ENCODE measurements around the gene PIP4K2A. TPM values are rescaled to one million over a fixed set of nuclear protein-coding genes. Genes with fewer than 3 reads are reported as not detected.

PIP4K2A gene
- total RNA-seq, 2 experiments from 2014 or later, result 119 to 127 TPM

- CTCF ChIA-PET, result no interaction called here
- POLR2A ChIA-PET, result no interaction called here
Observed at GRCh38 chr10:22679608-22680007, 34.8 kb downstream of the PIP4K2A start.

- ChIA-PET CTCF (interaction anchor here (1.0 to 1.3 kb wide), 2 partner anchors 16 to 47 kb away, joined by 3 to 4 read pairs; no protein-coding TSS in a partner anchor), POLR2A (interaction anchor here (0.7 kb wide), 1 partner anchor 37 kb away, joined by 3 read pairs; the partner anchor contains the start of gene PIP4K2A)
Observed at GRCh38 chr10:22677333-22677732, 37.0 kb downstream of the PIP4K2A start.

- ChIA-PET POLR2A (no interaction called here), CTCF (interaction anchor here (1.0 to 1.4 kb wide), 2 partner anchors 46 to 47 kb away, joined by 3 read pairs; no protein-coding TSS in a partner anchor)
Observed at GRCh38 chr10:22676435-22676834, 37.9 kb downstream of the PIP4K2A start.

- ChIA-PET CTCF (no interaction called here), POLR2A (interaction anchor here (0.6 kb wide), 1 partner anchor 335 kb away, joined by 7 read pairs; no protein-coding TSS in a partner anchor)
Observed at GRCh38 chr10:22674573-22674930, 39.8 kb downstream of the PIP4K2A start.

GRCh38 chr10:22673785-22674572, 40.4 kb downstream of the PIP4K2A start:
- ChIA-PET POLR2A (interaction anchor here (0.6 kb wide), 1 partner anchor 334 kb away, joined by 7 read pairs; no protein-coding TSS in a partner anchor), CTCF (no interaction called here)

- POLR2A ChIA-PET, result no interaction called here
- CTCF ChIA-PET, result no interaction called here
Observed at GRCh38 chr10:22673091-22673392, 41.3 kb downstream of the PIP4K2A start.

GRCh38 chr10:22672319-22673090, 41.9 kb downstream of the PIP4K2A start:
- ChIA-PET POLR2A (interaction anchor here (0.8 to 1.0 kb wide), 2 partner anchors 10 to 253 kb away, joined by 5 to 7 read pairs; no protein-coding TSS in a partner anchor), CTCF (no interaction called here)

GRCh38 chr10:22670788-22671187, 43.6 kb downstream of the PIP4K2A start:
- POLR2A ChIA-PET, result no interaction called here
- CTCF ChIA-PET, result no interaction called here

GRCh38 chr10:22669163-22669711, 45.1 kb downstream of the PIP4K2A start:
- ChIA-PET CTCF (interaction anchor here (1.2 to 1.7 kb wide), 2 partner anchors 12 to 14 kb away, joined by 3 to 6 read pairs; no protein-coding TSS in a partner anchor), POLR2A (interaction anchor here (0.8 to 1.5 kb wide), 3 partner anchors 14 to 45 kb away, joined by 3 read pairs; partner anchors contain the start of gene PIP4K2A)

GRCh38 chr10:22667093-22667480, 47.3 kb downstream of the PIP4K2A start:
- POLR2A ChIA-PET, result no interaction called here
- CTCF ChIA-PET, result interaction anchor here (1.3 kb wide), 1 partner anchor 12 kb away, joined by 4 read pairs; no protein-coding TSS in a partner anchor

GRCh38 chr10:22666287-22667092, 47.9 kb downstream of the PIP4K2A start:
- ChIA-PET POLR2A (interaction anchor here (0.5 kb wide), 1 partner anchor 46 kb away, joined by 3 read pairs; no protein-coding TSS in a partner anchor), CTCF (interaction anchor here (1.3 kb wide), 1 partner anchor 11 kb away, joined by 4 read pairs; no protein-coding TSS in a partner anchor)

- ChIA-PET CTCF (no interaction called here), POLR2A (no interaction called here)
Observed at GRCh38 chr10:22665329-22665728, 49.0 kb downstream of the PIP4K2A start.

- CTCF ChIA-PET, result no interaction called here
- POLR2A ChIA-PET, result no interaction called here
Observed at GRCh38 chr10:22662733-22663330, 51.5 kb downstream of the PIP4K2A start.

GRCh38 chr10:22659866-22660265, 54.5 kb downstream of the PIP4K2A start:
- ChIA-PET CTCF (interaction anchor here (1.3 kb wide), 1 partner anchor 19 kb away, joined by 3 read pairs; no protein-coding TSS in a partner anchor), POLR2A (interaction anchor here (0.7 kb wide), 1 partner anchor 44 kb away, joined by 5 read pairs; no protein-coding TSS in a partner anchor)

GRCh38 chr10:22658745-22659410, 55.5 kb downstream of the PIP4K2A start:
- ChIA-PET POLR2A (no interaction called here), CTCF (interaction anchor here (1.3 to 1.9 kb wide), 2 partner anchors 10 to 20 kb away, joined by 3 to 5 read pairs; no protein-coding TSS in a partner anchor)

- ChIA-PET CTCF (interaction anchor here (0.6 to 1.9 kb wide), 5 partner anchors 8 to 75 kb away, joined by 3 to 5 read pairs (median 3); no protein-coding TSS in a partner anchor), POLR2A (no interaction called here)
Observed at GRCh38 chr10:22657566-22658225, 56.7 kb downstream of the PIP4K2A start.

GRCh38 chr10:22657024-22657423, 57.4 kb downstream of the PIP4K2A start:
- CTCF ChIA-PET, result interaction anchor here (0.7 to 1.9 kb wide), 4 partner anchors 8 to 298 kb away, joined by 3 to 5 read pairs (median 4); no protein-coding TSS in a partner anchor
- POLR2A ChIA-PET, result no interaction called here

Data from activated CD8-positive, alpha-beta memory T cell treated with anti-CD3 and anti-CD28 coated beads for 36 hours (primary cell).